Effector CD8-positive, alpha-beta T cell (primary cell): ENCODE data around the gene KIAA0232.
"Not testable (repeated sequence)": the region's sequence is repeated elsewhere in the genome, so short reads cannot be mapped to it uniquely, and the experiment has no call there.

Source experiments
- DNase-seq: peaks from one replicate; lab custom pipeline; 2025; lab: John Stamatoyannopoulos, UW

Gene KIAA0232

DNA sequence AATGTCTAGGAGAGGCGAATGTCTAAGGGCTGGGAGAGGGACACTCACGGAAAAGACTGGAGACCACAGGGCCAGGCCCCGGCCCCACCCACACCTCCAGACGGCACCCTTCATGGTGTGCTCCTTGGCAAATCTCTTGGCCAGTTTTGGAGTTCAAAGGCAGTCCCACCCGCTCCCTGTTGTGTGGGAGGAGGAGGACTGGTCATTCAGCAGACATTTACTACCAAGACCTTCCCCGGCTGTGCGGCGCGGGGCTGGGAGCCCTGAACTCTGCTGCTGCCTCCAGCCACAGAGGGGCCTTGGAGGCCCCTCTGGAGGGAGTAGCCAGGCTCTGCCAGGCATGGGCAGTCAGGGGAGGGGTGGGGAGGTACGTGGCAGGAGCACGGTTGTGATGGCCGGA lies 118.4 kb downstream of the KIAA0232 start:
- DNase-seq = no peak

- no peak for DNase-seq
These were observed 119.3 kb downstream of the KIAA0232 start for GRCh38 chr4:6901669-6902317.

DNA sequence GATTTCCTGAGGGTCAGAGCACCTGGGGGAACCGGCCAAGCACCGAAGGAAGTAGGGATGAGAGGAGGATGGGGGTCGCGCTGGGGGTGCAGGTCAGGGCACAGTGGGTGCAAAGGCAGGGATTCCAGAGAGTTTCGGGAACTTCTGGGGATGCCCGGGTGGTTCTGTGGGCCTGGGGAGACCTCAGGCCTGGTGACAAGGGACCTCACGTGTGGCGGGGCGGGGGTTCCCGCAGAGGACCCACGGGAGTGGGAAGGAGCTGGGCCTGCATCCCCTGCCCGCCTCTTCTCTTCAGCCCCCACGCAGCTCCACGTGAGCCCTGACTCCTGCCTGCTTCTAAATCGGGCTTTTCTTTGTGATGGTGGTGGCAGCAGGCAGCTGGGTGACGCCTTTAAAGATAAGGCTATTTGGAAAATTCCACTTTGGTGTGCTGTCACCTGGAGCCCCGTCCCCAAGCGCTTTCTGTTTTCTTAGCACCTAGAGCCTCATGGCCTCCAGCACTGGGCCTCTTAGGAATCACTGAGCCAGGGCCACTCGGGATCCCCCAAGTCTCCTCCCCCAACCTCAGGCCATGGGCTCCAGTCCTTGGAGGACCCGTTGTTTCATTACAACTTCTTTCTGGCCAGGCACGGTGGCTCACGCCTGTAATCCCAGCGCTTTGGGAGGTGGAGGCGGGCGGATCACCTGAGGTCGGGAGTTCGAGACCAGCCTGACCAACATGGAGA lies 120.0 kb downstream of the KIAA0232 start:
- no peak for DNase-seq

- DNase-seq = no peak
These were observed 123.3 kb downstream of the KIAA0232 start for GRCh38 chr4:6905516-6906445.

DNA sequence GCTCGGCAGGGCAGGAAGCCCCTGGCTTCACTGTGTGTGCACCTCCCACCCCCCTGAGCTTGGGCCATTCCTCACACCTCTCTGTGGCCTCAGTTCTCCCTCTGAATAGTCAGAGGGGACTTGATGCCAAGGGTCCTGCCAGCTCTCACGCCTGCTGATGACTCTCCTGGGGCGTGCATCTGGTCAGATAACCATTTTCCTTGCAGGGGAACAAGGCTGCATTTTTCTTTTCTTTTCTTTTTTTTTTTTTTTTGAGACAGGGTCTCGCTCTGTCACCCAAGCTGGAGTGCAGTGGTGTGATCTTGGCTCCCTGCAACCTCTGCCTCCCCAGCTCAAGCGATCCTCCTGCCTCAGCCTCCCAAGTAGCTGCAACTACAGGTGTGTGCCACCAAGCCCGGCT lies 124.0 kb downstream of the KIAA0232 start:
- DNase-seq = not testable (repeated sequence)

DNA sequence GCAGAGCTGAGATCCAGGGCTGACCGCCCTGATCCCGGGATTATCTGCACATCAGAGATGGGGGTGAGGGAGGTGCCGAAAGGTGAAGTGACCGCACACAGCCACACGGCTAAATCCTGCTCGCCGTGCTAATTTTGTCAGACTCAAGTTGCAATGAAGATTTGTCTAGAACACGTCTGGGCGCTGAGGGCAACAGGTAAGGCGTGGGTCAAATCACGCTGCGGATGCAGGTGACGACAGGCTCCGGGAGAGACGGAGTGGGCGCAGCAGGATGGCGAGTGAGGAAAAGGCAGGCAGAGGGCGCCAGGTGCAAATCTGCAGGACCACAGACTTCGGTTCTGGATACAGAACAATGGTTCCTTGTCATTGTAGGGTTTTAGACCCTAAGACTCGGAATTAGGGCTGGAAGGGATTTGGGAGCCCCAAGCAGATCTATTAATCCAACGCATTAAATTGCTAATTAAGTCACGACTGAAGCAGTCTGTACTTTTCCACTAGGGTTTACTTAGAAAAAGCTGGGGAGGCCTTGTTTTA lies 125.2 kb downstream of the KIAA0232 start:
- DNase-seq = no peak

DNA sequence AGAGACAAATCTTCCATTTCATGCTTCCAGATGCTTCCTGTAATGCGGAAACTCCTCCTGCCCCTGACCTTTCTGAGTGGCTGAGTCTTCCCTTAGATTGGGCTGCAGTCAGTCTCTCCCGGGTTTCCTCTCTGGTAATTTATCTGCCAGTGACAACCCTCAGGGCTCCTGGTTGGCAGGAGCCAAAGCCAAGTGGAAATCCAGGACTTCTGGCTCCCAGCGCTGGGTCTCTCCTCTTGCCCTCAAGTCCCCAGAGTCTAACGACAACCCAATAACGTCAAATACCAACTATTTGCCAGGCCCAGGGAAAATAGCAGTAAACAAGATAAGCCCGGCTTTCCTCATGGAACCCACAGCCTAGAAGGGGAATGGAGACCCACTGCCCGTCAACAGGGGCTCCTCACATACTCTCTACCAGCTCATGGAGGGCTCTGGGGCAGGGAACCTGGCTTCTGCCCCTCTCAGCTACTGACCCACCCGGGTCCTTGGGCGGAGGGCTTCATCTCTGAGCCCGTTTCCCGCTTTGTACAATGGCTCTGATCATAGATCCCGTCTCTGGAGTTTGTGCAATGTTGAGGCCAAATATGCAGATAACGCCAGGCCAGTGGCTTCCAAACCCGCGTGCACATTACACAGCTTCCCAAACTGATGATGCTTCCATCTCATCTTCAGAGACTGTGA lies 126.0 kb downstream of the KIAA0232 start:
- no peak for DNase-seq

GRCh38 chr4:6909113-6909969 lies 126.8 kb downstream of the KIAA0232 start, which contains the start of gene TBC1D14:
Gene TBC1D14 (plus strand): TSS chr4:6909826. CDS start chr4:6923390, 13,564 bp downstream.
- DNase-seq = peak; percentile 75

DNA sequence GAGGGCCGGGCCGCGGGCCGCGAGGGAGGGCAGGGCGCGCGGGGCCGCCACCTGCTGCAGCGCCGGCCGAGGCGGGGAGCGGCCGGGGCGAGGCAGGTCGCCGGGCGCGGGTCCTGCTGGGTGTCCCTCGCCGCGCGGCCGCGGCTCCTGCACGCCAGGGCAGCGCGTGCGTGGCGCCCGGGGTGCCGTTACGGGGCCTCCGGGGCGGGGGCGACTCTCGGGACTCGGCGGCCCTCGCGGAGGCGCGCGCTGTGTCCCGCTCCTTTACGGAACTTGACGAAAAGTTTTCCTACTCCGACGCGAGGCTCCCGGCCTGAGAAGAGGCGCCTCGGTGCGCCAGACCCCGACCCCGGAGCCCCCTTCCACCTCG lies 127.4 kb downstream of the KIAA0232 start:
- no peak for DNase-seq

- DNase-seq = no peak
These were observed 127.9 kb downstream of the KIAA0232 start for GRCh38 chr4:6910340-6910959.

DNA sequence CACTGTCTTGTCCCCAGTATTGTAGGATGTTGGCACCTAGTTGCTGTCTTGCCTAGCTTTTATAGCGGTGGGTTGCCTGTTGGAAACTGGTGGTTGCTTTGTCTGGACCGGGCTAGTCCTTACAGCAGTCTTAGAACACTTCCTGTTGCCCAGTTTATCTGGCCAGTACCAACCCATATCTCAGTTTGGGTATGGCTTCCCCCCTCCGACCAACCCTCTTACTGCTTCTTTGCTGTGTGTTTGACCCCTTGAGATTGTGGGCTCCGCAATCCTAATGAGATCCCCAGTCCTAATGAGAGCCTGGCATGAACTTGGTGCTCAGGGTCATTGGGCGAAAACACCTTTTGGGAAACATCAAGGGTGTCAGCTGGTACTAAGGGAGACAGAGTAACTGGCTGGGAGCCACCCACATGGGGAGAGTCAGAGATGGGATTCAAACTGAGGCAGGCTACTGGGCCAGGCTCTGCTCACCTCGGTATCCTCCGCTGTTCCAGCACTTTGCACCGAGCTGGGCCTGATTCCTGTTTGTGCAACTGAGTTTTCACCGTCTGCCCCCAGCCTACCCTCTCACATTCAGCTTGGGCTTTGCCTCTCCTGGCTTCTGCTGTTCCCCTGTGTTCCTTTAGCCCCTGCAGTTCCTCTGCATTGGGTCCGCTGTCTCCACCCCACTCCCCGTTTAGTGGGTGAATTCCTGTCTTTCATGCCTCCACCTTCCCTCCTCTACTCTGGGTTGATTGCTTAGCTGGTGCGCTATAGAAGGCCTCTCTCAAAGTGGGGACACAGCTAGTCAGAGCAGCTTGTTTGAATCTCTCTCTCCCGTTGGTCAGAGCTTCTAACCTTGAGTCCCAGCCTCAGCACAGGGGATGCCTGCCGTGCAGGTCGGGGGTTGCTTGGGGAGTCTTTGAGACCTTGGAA lies 128.7 kb downstream of the KIAA0232 start:
- DNase-seq = no peak

GRCh38 chr4:6911917-6912316 lies 129.4 kb downstream of the KIAA0232 start:
- DNase-seq = not testable (repeated sequence)

DNA sequence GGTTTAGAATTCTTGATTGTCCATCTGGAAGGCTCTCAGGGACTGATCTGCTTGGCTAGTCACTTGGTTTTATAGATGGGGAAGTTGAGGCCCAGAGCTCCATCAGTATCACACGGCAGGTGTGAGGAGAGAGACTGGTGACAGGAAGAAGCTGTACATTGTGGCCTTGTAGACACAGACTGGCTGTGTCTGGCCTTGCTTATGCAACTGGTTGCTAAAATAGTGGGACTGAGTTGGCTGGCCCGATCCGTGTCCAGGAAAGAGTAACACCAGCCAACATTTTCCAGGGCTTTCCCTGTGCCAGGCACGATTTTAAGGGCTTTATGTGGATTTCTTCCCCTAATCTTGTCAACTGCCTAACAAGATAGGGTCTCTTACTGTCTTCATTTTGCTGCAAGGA lies 129.9 kb downstream of the KIAA0232 start:
- DNase-seq = no peak

DNA sequence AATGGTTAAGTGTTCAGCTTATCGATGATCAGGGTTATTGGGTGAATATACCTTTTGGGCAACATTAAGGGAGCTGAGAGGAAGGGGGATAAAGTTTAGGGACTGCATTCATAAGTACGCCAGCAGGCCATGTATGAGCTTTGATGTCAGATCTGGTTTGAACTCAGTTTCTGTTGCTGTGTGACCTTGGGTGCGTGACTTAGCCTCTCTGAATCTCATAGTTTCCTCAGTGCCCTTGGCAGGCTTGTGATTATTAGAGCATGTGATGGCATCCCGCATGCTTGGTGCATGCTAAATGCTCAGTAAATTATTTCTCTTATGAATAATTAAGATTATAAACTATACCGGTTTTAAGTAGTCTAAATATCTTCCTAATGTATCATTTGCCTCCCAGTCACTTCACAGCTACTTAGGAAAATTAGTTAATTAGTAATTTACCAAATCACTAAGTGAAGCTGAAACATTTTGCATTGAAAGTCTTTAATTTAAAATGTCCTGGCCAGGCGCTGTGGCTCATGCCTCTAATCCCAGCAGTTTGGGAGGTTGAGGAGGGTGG lies 130.9 kb downstream of the KIAA0232 start:
- DNase-seq = no peak

GRCh38 chr4:6914448-6914847 lies 131.9 kb downstream of the KIAA0232 start:
- no peak for DNase-seq

DNA sequence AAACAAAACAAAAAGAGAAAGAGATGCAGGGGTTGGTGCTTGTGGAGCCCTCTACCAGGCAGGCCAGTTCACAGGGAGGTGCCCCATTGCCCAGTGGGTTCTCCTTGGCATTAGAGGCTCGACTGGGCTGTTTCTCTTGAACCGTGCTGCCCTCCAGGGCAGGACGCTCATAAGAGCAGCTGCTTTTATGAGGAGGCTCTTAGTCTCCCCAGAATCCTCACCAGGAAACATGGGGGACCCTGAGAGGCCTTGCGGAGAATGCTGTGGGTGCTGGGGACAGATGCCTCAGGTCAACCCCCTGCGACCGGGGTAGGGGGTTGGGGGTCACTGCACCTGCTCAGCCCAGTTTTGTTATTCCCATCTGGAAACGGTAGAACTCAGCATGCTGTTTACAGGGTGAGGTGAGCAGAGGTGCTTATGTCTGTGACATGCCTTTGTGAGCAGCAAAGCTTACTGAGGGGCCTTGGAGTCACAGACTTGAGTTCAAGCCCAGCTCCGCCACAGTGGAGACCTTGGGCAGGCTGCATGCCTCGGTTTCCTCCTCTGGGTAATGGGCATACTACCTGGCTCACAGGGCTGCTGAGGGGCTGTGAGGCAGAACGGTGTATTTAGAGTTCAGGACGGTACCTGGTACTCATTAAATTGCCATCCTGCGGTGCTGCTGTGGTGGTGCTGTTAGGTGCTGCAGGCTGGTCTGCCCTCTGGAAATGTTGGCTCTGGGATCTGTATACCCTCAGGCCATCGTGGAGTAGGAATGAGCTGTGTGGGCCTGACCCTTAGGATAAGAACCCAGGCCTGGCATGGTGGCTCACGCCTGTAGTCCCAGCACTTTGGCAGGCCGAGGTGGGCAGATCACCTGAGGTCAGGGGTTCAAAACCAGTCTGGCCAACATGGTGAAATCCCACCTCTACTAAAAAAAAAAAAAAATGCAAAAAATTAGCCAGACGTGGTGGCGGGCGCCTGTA lies 132.8 kb downstream of the KIAA0232 start:
- DNase-seq = no peak

DNA sequence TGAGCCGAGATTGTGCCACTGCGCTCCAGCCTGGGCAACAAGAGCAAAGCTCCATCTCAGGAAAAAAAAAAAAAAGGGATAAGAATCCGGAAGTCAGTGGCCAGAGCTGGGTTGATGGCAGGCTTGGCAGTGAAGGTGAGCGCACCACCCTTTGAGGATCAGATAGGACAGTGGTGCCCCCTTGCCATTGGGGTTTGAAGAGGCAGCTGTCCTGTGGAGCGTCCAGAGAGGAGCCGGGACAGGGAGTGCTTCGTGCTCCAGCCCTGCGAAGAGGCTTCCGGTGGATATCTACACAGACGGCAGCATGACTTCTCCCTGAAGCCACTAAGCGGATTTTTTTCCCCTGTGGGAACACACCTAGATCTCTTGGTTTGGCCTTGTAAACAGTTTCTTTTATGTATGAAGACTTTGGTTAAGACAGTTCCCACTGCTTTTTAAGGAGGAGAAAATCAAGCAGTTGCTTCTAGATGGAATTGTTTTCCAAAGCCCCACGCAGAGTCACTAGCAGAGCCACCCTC lies 133.6 kb downstream of the KIAA0232 start:
- DNase-seq = no peak
